DMS79 treated with DMSO at 0.1 percent for 48 hours (cell line): ENCODE data around the gene TSPAN18.
A peak's percentile ranks its signal among the peaks of the same experiment; 100 is the strongest.

Source experiments
- DNase-seq: peaks from one replicate; lab custom pipeline; 2025; lab: John Stamatoyannopoulos, UW

The TSPAN18 gene

DNA sequence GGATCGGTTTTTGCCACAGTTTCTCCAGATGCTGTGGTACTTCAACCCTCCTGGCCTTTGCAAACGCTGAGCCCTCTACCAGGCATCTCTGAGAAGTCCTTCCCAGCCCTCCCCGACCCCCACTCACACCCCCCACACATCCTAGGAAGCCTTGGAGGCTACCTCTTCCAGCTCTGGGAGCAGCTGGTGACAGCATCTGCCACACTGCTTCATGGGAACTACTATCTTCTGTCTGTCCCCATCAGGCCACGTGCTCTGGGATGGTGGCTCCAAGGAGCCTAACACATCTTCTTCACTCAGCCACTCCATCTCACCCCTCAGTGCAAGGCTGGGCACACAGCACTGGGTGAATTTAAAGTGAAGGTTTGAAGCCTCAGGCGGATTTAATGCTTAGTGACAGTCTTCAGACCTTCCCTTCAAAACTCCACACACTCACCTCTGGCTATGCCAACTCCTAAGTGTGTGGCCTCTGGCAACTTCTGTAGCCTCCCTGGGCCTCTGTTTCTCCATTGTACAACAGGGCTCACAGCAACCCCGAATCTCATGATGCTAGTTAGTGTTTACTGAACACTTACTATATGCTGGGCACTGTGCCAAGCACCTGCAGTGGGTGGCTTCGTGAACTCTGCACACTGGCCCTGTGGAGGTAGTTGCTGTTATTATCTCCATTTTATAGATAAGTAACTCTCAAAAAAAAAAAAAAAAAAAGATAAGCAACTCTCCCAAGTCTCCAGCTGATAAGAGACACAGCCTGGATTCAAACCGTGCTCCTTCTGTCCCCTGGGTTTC is 231.2 kb downstream of the TSPAN18 start:
- DNase-seq, result no peak

GRCh38 chr11:44959064-44959463 is 232.3 kb downstream of the TSPAN18 start:
- DNase-seq, result no peak

DNA sequence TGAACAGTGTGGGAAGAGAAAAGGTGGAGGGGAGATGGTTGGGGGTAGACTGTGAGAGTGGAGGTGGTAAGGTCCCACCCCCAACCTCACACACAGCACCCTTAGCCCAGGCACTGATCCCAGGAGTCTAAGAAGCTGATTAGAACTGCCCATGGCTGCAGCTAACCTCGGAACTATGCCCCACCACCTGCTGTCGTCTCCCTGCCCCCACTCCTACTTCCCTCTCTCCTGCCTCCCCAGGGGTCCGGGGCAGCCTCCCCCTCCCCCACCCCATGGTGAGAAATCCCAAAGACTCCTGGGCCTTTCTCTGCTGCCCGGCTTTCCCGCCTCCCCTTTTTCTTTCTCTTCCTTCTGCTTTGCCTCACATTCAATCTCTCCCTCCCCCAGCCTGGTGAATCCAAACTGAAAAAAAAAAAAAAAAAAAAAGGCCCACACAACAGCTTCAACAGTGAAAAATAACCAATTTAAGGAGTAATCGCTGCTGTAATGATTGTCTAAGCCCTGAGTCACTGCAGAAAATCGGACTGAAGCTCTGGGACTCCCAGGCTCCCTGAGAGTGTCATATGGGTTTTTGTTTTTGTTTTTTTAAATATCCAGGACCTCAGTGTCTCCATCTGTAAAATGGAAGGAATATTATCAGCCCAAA is 233.6 kb downstream of the TSPAN18 start:
- no peak for DNase-seq

GRCh38 chr11:44962464-44962863 is 235.7 kb downstream of the TSPAN18 start:
- DNase-seq, result no peak

DNA sequence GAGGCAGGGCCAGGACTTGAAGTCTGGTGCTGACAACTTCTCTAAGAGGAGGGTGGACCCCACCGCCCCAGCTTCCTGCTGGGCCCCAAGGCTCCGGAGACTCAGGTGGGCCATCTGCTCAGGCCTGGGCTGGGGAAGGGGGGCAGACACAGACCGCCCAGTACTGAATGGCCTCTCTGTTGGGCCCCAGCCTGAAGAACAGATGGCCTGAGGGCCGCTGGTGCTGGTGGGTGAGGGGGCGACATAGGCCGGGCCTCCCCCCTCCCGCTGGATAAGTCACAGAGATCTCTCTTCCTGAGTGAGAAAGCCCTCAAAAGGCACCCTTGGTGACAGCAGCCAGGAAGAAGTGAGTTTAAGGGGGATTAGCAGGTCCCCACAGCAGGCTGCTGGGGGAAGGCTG is 236.4 kb downstream of the TSPAN18 start:
- DNase-seq, result no peak

DNA sequence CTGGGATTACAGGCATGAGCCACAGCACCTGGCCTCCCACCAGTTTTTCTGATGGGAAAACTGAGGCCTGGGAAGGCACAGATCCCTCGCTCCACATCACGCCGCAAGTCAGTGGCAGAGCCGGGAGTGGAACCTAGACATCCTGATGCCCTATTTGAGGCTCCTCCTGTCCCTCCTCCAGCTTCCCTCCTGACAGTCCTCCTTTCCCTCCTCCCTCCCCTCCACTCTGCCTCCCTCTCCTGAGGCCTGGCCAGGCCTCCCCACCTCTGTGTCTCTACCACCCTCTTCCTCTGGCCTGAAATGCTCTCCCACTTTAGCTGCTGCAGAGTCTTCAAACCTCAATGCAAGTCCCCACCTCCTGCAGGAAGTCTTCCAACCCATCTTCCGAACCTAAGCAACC is 237.2 kb downstream of the TSPAN18 start:
- DNase-seq, result no peak

- DNase-seq, result peak; percentile 85
These were observed 237.9 kb downstream of the TSPAN18 start for GRCh38 chr11:44964526-44965209.

GRCh38 chr11:44966694-44967093 is 239.9 kb downstream of the TSPAN18 start:
- no peak for DNase-seq

GRCh38 chr11:44967930-44968496 is 241.3 kb downstream of the TSPAN18 start:
- DNase-seq, result peak; percentile 26

DNA sequence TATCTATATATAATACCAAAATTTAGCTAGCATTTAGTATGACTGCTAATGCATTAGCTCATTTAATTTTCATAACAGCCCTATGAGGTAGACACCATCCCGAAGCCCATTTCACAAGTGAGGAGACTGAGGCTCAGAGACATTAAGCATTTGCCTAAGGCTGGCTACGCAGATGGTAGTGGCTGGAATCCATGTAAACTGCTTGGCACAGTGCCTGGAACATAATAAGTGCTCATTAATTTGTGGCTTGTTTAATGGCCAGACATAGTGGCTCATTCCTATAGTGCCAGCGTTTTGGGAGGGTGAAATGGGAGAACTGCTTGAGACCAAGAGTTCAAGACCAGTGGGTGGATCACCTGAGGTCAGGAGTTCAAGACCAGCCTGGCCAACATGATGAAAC is 241.7 kb downstream of the TSPAN18 start:
- DNase-seq, result peak; percentile 37

DNA sequence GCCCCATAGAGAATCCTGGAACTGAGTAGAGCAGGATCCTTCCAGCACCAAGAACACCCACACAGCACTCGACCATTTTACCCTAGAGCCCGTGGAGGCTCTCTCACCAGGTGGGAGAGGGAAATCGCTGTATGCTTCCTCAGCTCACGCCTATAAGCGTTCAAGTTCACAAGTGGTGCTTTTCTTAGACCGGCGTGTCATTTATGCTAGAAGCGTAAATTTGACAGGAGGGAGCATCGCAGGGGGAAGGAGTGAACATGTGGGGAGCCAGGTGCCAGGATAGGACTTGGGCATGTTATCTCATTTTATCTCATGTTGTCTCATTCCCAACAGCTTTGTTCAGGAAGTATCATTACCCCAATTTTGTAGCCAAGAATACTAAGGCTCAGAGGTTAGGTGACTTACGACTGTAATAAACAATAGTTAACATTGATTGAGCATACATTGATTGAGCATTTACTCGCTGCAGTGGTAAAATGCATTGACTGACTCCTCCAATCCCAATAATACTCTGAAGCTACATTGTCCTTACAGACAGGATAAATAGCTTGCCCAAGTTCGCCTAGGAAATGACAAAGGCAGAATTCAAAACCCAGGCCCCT is 243.0 kb downstream of the TSPAN18 start:
- no peak for DNase-seq

GRCh38 chr11:44970293-44970692 is 243.5 kb downstream of the TSPAN18 start:
- no peak for DNase-seq

DNA sequence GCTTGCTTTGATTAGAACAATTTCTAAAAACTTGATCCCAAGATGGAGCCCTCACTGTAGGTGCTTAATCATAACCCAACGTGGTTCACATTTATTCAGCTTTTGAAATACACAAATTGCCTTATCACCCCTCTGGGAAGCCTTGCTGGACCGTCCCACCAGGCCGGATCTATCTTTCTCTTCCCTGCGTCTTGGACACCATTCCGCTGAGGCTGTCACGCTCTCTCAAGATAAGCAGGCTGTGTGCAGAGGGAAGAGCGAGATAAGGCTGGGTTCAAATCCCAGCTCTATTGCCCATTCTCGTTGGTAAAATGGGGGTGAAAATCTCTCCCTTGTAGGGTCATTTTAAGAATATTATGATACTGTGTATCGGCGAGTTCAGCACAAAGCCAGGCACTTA is 244.4 kb downstream of the TSPAN18 start:
- no peak for DNase-seq

DNA sequence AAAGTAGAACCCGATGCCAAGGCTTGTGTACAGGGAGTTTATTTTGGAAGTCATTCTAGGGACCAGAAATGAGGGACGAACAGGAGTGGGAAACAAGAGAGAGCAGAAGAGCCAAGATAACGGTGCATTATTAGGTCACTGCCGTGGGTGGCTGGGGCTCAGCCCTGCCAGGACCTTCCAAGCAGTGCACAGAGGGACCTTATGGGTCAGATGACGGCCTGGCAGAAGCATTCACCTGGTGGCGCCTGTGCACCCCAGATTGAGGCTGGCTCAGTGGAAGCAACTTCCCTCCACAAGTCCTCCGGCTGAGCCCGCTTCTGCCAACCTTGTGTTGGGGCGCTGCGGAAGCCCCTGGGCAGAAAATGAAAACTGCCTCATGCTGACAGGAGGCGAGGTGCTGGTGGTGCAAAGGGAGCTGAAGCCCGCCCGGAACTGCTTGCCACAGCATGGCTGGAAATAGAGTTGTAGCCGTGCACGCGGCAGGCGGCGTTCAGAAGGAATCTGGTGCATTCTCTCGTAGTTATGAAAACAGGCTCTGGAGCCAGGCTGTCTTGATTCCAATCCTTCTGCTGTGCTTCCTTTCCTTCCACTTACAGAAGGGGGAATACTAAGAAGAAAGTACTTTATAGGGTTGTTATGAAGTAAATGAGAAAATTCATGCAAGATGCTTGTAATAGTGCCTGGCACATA is 246.1 kb downstream of the TSPAN18 start:
- DNase-seq, result no peak

DNA sequence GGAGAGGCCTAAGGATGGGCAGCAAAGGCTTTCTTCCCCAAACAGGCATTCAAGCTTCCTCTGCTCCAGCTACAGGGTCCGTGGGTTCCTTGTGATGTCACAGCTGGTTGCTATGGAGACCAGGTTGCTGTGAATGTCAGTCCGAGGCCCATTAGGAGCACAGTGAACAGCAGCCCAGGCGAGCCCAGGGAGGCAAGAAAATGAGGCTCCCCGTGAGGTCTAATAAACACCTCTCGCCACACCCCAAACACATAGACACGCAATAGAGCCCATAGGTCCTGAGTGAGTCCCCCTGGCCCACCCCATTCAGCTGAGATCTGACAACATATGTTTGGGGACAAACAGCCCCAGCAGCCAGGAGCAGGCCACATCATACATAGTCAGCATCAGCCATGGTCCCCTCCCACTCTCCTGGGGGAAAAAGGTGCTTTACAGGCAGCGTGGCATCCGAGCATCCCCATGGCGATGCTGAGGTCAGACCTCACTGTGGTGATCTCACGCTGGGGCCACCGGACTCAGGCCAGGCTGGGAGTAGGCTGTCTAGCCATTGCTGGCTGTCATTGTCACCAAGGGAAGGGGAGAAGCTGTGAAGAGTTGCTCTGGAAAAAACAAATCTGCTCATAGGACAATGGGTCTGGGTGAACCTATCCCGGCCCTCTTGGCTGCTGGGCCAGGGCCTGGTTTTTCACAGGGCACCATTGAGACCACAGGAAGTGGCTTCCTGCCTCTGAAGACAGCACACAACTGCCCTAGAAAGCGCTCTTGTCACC is 247.1 kb downstream of the TSPAN18 start:
- DNase-seq, result no peak

DNA sequence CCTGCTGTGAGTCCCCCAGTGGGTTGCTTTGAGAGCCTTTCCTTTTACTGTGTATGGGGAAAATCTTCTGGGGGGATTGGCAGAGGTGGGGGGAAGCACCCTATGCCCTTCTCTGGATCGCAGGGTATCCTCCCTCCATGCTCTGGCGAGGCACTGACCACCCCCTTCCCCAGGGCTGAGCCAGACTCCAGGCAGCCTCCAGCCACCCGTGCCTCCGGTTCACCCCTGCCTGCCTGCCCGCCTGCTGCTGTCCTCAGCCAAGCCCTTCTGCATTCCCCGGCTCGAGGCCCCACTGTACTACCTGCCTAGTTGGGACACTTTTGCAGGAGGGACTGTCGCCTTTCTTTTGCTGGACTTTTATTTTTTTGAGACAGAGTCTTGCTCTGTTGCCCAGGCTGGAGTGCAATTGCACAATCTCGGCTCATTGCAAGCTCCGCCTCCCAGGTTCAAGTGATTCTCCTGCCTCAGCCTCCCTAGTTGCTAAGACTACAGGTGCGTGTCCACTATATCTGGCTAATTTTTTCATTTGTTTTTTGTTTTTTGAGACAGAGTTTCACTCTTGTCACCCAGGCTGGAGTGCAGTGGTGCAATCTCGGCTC is 247.7 kb downstream of the TSPAN18 start:
- no peak for DNase-seq

DNA sequence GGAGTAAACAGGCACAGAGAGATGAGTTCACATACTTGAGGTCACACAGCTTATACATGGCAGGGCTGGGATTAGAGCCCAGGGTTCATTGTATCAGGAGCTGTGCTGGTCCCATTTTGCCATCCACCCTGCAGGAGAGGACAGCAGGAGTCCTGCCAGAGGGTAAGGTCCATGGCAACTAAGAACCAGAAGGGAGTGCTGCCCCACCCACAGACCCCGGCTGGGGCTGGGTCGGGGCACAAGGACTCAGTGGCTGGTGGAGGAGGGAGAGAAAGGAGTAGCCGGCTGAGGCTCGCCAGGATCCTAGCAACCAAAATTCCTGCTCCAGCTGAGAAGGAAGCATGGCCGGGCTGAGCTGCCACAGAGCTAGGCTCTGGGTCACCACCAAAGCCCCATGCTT is 249.8 kb downstream of the TSPAN18 start:
- no peak for DNase-seq

DNA sequence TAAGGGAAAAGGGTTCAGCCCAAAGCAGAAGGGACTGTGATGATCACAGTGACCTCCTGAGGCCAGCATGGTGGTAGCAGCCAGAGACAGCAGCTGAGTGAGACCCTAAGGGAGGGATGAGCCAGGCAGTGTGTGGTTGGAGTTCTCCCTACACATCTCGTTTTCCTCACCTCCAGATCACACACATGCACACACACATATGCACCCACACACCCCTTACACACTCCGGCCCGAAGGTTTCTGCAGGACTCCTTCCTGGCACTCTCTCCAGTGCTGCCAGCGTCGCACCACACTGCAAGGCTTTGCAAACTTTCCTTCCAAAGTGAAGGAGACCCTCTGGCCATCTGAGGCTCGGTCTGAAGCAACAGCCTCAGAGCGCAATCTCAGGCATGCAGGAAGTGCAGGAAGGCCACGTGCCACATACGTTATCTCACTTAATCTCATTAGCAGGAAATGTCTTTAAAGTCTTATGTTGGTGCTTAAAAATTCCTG is 250.8 kb downstream of the TSPAN18 start:
- DNase-seq, result no peak

GRCh38 chr11:44978274-44978960 is 251.7 kb downstream of the TSPAN18 start:
- DNase-seq, result peak; percentile 90

DNA sequence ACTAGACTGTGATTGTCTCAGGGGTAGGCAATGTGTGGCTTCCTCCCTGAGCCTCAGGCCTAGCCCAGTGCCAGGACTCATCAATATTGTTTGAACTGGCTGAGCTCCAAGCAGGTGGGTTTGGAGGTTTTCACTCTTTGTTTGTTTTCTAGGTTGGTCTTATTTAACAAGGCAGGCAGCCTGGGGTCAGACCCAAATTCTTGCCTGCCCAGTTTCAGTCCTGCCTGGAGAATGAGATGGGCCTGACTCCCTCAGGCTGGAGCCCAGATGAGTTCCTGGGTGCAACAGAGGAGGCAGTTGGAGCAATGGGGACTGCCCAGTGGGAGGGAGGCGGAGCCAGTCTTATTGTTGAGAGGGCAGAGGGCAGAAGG is 252.2 kb downstream of the TSPAN18 start:
- DNase-seq, result peak; percentile 94
